Memory B cell (primary cell): ENCODE results near the gene WDR37.
"Not testable (repeated sequence)": the region's sequence is repeated elsewhere in the genome, so short reads cannot be mapped to it uniquely, and the experiment has no call there.

Experiments used
- ATAC-seq: fragments of 150-1000 bp; cut with Tn5 transposase; 2 replicates; pipeline ENCODE4 v1.10.0; 2021; ENCODE audit warnings: low read depth, mild to moderate bottlenecking, moderate library complexity
- DNase-seq, 2 donors: peaks; one replicate each; pipeline ENCODE4 v3.0.0; 2022; ENCODE audit warnings: low spot score in 2 of 2
- H3K27ac Mint-ChIP-seq: one replicate; pipeline ENCODE4 v1.8.0; 2022; ENCODE audit warnings: mild to moderate bottlenecking, moderate library complexity, mixed read lengths
- H3K27me3 Mint-ChIP-seq: one replicate; pipeline ENCODE4 v1.8.0; 2022; ENCODE audit warnings: mixed read lengths
- H3K36me3 Mint-ChIP-seq: one replicate; pipeline ENCODE4 v1.8.0; 2022; ENCODE audit warnings: mild to moderate bottlenecking, mixed read lengths
- H3K4me1 Mint-ChIP-seq: one replicate; pipeline ENCODE4 v1.8.0; 2022; ENCODE audit warnings: mixed read lengths
- H3K4me3 Mint-ChIP-seq: one replicate; pipeline ENCODE4 v1.8.0; 2022; ENCODE audit warnings: mild to moderate bottlenecking, moderate library complexity, mixed read lengths
- H3K9me3 Mint-ChIP-seq: one replicate; pipeline ENCODE4 v1.8.0; 2022; ENCODE audit warnings: mixed read lengths

WDR37 gene

GRCh38 chr10:1048732-1049424 lies 7.3 kb upstream of the WDR37 start, which contains the start of gene IDI1:
Gene IDI1, minus strand, starts transcription at chr10:1049119. Its CDS starts 116 bp downstream, at chr10:1049003.
- H3K9me3 Mint-ChIP-seq, result peaks cover 1% of the 10 kb centered on the region
- ATAC-seq (peak; percentile 74), DNase-seq (peak; percentile 97)
- H3K4me1 Mint-ChIP-seq, result peaks cover 37% of the 10 kb centered on the region
- peaks cover 10% of the 10 kb centered on the region for H3K36me3 Mint-ChIP-seq
- peak within 1 kb of the TSS; percentile 95 for H3K4me3 Mint-ChIP-seq
- no peaks in the 10 kb centered on the region for H3K27me3 Mint-ChIP-seq
- peak within 1 kb of the TSS; percentile 98 for H3K27ac Mint-ChIP-seq

GRCh38 chr10:1049425-1049958 lies 6.7 kb upstream of the WDR37 start:
- peaks cover 1% of the 10 kb centered on the region for H3K9me3 Mint-ChIP-seq
- peaks cover 38% of the 10 kb centered on the region for H3K4me1 Mint-ChIP-seq
- H3K36me3 Mint-ChIP-seq, result peaks cover 10% of the 10 kb centered on the region
- no peaks in the 10 kb centered on the region for H3K27me3 Mint-ChIP-seq
- H3K27ac Mint-ChIP-seq, result peak overlapping the region; percentile 98
- no peak for DNase-seq
- no peak for ATAC-seq
- H3K4me3 Mint-ChIP-seq, result peak overlapping the region; percentile 95

DNA sequence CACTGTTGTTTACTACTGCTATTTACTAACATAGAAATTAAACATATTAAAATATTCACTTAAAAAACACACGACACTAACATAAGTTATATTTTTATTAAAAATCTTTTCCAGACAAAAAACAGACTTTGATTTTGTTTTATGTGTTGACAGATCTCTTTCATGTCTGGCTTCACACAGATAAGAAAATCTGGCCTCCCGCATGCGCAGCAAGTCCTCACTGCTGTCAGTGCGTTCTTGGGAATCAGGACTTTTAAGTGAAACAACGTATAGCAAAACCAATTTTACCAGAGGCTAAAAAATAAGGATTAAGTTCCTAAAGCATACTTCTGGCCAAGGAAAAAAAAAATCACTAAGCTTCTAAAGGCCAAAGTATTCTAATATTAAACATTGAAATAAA lies 6.0 kb upstream of the WDR37 start:
- Mint-ChIP-seq H3K4me1 (peaks cover 36% of the 10 kb centered on the region), H3K27ac (peak overlapping the region; percentile 98), H3K27me3 (no peaks in the 10 kb centered on the region), H3K4me3 (peak overlapping the region; percentile 95), H3K36me3 (peaks cover 10% of the 10 kb centered on the region), H3K9me3 (peaks cover 1% of the 10 kb centered on the region)
- ATAC-seq (no peak), DNase-seq (no peak)

DNA sequence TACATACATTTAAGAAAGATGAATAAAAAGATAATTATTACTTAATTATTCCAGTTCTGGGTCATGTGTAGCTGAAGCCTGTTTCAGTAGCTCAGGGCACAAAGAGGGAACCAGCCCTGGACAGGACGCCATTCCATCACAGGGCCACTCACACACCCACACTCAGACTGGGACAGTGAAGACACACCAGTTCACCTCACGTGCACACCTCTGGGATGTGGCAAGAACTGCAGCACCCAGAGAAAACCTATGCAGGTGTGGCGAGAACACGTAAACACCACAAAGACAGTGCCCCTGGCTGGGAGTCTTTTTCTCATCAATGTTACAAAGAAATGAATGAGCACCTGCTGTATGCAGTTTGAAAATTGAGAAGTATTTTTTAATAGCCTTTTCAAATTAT lies 5.6 kb upstream of the WDR37 start:
- H3K36me3 Mint-ChIP-seq, result peaks cover 10% of the 10 kb centered on the region
- peaks cover 1% of the 10 kb centered on the region for H3K9me3 Mint-ChIP-seq
- H3K27ac Mint-ChIP-seq, result peak overlapping the region; percentile 98
- H3K4me3 Mint-ChIP-seq, result peak overlapping the region; percentile 43
- no peak for ATAC-seq
- DNase-seq, result peak in 1 of 2 donors; percentile 37
- H3K4me1 Mint-ChIP-seq, result peaks cover 32% of the 10 kb centered on the region
- H3K27me3 Mint-ChIP-seq, result no peaks in the 10 kb centered on the region

- H3K4me1 Mint-ChIP-seq, result peaks cover 38% of the 10 kb centered on the region
- H3K27me3 Mint-ChIP-seq, result no peaks in the 10 kb centered on the region
- peaks cover 10% of the 10 kb centered on the region for H3K36me3 Mint-ChIP-seq
- H3K4me3 Mint-ChIP-seq, result peak overlapping the region; percentile 50
- ATAC-seq (no peak), DNase-seq (no peak)
- H3K27ac Mint-ChIP-seq, result no peak overlapping the region
- no peaks in the 10 kb centered on the region for H3K9me3 Mint-ChIP-seq
Observed at GRCh38 chr10:1054684-1055083, 1.5 kb upstream of the WDR37 start.

GRCh38 chr10:1057106-1057657 lies 997 bp downstream of the WDR37 start:
- peak overlapping the region; percentile 98 for H3K4me3 Mint-ChIP-seq
- peaks cover 44% of the 10 kb centered on the region for H3K4me1 Mint-ChIP-seq
- no peaks in the 10 kb centered on the region for H3K27me3 Mint-ChIP-seq
- peak overlapping the region; percentile 89 for H3K27ac Mint-ChIP-seq
- H3K36me3 Mint-ChIP-seq, result peaks cover 15% of the 10 kb centered on the region
- ATAC-seq (peak; percentile 21), DNase-seq (no peak)
- H3K9me3 Mint-ChIP-seq, result no peaks in the 10 kb centered on the region

DNA sequence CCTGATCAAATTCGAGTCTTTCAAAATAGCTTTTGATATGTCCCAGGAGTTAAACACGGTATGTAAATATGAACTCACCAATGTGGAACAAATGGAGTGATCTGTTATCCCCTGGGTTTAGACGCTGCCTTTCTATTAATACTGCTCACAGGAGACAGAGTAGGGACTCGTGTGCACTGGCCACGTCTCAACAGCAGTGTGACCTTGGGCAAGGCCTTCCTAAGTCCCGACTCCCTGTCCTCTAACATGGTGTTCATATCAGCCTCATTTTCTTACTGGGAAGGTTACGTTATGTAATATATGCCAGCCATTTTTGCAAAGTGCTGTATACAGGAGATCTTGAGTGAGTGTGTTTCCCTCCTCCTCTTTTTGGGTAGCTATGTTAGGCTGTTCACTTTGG lies 1.8 kb downstream of the WDR37 start:
- Mint-ChIP-seq H3K9me3 (no peaks in the 10 kb centered on the region), H3K27me3 (no peaks in the 10 kb centered on the region), H3K27ac (peak overlapping the region; percentile 89), H3K36me3 (peaks cover 12% of the 10 kb centered on the region), H3K4me3 (peak overlapping the region; percentile 98), H3K4me1 (peaks cover 41% of the 10 kb centered on the region)
- ATAC-seq (no peak), DNase-seq (no peak)

GRCh38 chr10:1059902-1060301 lies 3.7 kb downstream of the WDR37 start:
- H3K4me3 Mint-ChIP-seq, result no peak overlapping the region
- ATAC-seq (no peak), DNase-seq (no peak)
- peaks cover 34% of the 10 kb centered on the region for H3K4me1 Mint-ChIP-seq
- H3K36me3 Mint-ChIP-seq, result peaks cover 14% of the 10 kb centered on the region
- no peak overlapping the region for H3K27ac Mint-ChIP-seq
- H3K27me3 Mint-ChIP-seq, result no peaks in the 10 kb centered on the region
- no peaks in the 10 kb centered on the region for H3K9me3 Mint-ChIP-seq

GRCh38 chr10:1061930-1062774 lies 6.0 kb downstream of the WDR37 start:
- ATAC-seq, result no peak
- H3K4me3 Mint-ChIP-seq, result no peak overlapping the region
- DNase-seq, result no peak
- H3K27ac Mint-ChIP-seq, result peak overlapping the region; percentile 53
- H3K36me3 Mint-ChIP-seq, result peaks cover 18% of the 10 kb centered on the region
- no peaks in the 10 kb centered on the region for H3K27me3 Mint-ChIP-seq
- no peaks in the 10 kb centered on the region for H3K9me3 Mint-ChIP-seq
- H3K4me1 Mint-ChIP-seq, result peaks cover 31% of the 10 kb centered on the region

DNA sequence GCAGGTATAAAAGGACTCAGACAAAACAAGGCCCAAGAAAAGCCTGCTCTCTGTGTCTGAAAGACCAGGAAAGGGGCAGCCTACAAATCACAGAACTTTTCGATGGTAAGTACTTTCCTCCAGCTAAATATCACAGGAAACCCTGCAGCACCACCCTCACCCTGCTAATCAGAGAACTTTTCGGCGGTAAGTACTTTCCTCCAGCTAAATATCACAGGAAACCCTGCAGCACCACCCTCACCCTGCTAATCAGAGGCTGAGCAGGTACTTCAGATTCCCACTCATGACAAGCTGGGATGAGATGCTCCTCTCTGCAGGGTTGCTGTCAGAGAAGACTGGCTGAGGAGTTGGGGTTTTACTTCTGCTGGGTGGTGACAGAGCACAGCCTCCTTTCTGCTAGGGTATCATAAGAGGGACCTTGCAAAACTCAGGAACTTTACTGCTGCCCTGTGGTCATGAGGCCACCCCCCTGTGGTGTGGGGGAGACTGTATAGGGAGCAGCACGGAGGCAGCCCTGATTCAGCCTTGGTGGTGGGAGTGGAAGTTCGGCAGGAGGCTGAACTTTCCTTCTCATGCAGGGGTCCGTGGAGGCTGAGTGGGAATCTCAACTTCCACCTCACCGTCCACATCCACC lies 7.2 kb downstream of the WDR37 start:
- no peak overlapping the region for H3K4me3 Mint-ChIP-seq
- H3K36me3 Mint-ChIP-seq, result peaks cover 18% of the 10 kb centered on the region
- peaks cover 28% of the 10 kb centered on the region for H3K4me1 Mint-ChIP-seq
- ATAC-seq (no peak), DNase-seq (no peak)
- H3K9me3 Mint-ChIP-seq, result no peaks in the 10 kb centered on the region
- H3K27ac Mint-ChIP-seq, result no peak overlapping the region
- no peaks in the 10 kb centered on the region for H3K27me3 Mint-ChIP-seq

DNA sequence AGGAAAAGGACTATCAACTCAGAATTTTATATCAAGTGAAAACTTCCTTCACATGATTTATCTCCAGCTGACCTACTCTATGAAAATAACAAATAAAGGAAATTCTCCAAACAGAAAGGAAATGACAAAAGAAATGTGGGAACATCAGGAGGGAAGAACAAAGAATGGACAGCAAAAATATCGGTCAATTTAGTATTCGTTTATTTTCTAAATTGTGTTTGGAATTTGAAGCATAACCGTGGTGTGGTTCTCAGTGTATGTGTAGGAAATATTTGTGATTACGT lies 8.7 kb downstream of the WDR37 start:
- Mint-ChIP-seq H3K27me3 (no peaks in the 10 kb centered on the region), H3K4me3 (no peak overlapping the region), H3K36me3 (peaks cover 16% of the 10 kb centered on the region), H3K27ac (no peak overlapping the region), H3K4me1 (peaks cover 35% of the 10 kb centered on the region), H3K9me3 (no peaks in the 10 kb centered on the region)
- ATAC-seq, result no peak
- DNase-seq, result no peak

- H3K27me3 Mint-ChIP-seq, H3K9me3 Mint-ChIP-seq, H3K27ac Mint-ChIP-seq, ATAC-seq, H3K4me3 Mint-ChIP-seq, DNase-seq: not testable (repeated sequence)
- peaks cover 35% of the 10 kb centered on the region for H3K4me1 Mint-ChIP-seq
- H3K36me3 Mint-ChIP-seq, result peaks cover 15% of the 10 kb centered on the region
Observed at GRCh38 chr10:1066734-1067133, 10.5 kb downstream of the WDR37 start.

DNA sequence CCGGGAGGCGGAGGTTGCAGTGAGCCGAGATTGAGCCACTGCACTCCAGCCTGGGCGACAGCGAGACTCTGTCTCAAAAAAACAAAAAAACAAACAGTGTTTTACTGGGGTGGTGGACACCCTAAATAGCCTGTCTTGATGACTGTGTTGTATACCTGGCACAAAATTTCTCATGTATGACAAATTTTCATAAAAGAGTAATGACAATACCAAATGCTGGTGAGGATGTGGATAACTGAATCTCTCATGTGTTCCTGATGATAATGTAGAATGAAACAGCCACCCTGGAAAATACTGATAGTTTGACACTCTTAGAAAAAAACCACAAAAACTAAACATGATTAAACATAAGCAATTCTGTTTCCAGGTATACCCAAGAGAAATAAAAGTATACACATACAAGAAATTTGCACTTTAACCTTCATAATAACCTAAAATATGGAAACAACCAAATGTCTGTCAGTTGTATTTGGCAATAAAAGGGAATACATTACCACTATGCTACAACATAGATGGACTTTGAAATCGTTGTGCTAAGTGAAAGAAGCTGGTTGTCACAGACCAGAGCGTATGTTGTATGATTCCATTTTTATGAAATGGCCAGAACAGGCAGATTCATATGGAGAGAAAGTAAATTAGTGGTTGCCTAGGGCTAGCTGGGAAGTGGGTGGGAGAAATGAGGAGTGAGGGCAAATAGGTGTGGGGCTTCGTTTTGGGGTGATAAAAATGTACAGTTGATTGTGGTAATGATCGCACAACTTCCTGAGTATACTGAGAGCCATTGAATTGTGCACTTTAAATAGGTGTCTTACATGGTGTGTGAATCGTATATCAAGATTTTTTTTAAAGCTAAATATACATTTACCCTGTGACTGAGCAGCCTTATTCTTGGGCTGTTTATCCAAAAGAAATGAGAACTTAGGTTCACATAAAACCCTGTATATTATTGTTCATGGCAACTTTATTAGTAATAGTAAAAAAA lies 12.5 kb downstream of the WDR37 start:
- no peak overlapping the region for H3K4me3 Mint-ChIP-seq
- no peak overlapping the region for H3K27ac Mint-ChIP-seq
- no peaks in the 10 kb centered on the region for H3K27me3 Mint-ChIP-seq
- peaks cover 13% of the 10 kb centered on the region for H3K36me3 Mint-ChIP-seq
- DNase-seq, result no peak
- peaks cover 33% of the 10 kb centered on the region for H3K4me1 Mint-ChIP-seq
- no peaks in the 10 kb centered on the region for H3K9me3 Mint-ChIP-seq
- no peak for ATAC-seq
